Esophagus (tissue), 2 donors: ENCODE measurements around the gene CTBS. TPM values are rescaled to one million over a fixed set of nuclear protein-coding genes. Genes with fewer than 3 reads are reported as not detected.

ENCODE experiments used
- polyA plus RNA-seq, 2 donors: library from polyadenylated mRNA; stranded (reverse); fragments of 200-250 nt; gene quantifications; one replicate each; pipeline ENCODE4 v1.2.3, GENCODE V29; 2013
- donor health status: healthy with polysubstance abuse.
- donor health status: Bipolar disorder and iron deficiency.

The CTBS gene
- polyA plus RNA-seq, 2 donors = 3.2 to 6.9 TPM

Other genes with a start within 250 kb of the CTBS start
- gene DNASE2B, start 176.0 kb downstream of the CTBS start, polyA plus RNA-seq = not detected
- 10 to 100 TPM; 10.1 to 27.5 TPM for gene RPF1, start 95.2 kb downstream of the CTBS start, polyA plus RNA-seq
- gene SPATA1, start 68.1 kb downstream of the CTBS start, polyA plus RNA-seq = 1 to 10 TPM in 1 of 2 donors, under 1 TPM in 1; 0.48 to 1.3 TPM
- 100 to 1,000 TPM; 104 to 121 TPM for gene GNG5, start 67.9 kb downstream of the CTBS start, polyA plus RNA-seq
- 1 to 10 TPM; 3.4 to 4.2 TPM for gene SSX2IP, start 116.0 kb upstream of the CTBS start, polyA plus RNA-seq